ENCODE measurements around the gene PTPRE.

Gene PTPRE

DNA sequence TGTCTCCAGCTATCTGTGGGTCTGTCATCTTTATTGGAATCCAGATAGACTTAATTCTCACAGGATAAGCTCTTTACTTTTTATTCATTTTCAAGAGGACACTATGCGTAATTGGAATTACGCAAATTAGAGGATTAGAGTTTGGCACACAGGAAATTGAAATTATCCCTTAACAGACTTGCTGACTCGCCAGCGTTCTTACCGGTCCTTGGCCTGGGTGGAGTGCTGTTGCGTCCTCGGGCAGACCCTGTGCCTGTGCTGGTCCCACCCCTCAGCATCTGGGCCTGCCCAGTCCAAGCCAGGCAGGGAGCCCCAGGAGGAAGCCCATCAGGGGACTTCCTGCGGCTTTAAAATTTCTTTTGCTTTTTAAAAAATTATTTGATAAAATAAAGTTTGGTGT, 117.5 kb downstream of the PTPRE start:
- in situ Hi-C loops (cut with HindIII; ENCODE audit: low sequenced_read_pairs): no loop called here
- DNase-seq (ENCODE audit: low read depth): no peak
- no peak overlapping the region for H3K4me3 ChIP-seq (ENCODE audit: low read depth, low read length)
- TF ChIP-seq, protein P1, sequence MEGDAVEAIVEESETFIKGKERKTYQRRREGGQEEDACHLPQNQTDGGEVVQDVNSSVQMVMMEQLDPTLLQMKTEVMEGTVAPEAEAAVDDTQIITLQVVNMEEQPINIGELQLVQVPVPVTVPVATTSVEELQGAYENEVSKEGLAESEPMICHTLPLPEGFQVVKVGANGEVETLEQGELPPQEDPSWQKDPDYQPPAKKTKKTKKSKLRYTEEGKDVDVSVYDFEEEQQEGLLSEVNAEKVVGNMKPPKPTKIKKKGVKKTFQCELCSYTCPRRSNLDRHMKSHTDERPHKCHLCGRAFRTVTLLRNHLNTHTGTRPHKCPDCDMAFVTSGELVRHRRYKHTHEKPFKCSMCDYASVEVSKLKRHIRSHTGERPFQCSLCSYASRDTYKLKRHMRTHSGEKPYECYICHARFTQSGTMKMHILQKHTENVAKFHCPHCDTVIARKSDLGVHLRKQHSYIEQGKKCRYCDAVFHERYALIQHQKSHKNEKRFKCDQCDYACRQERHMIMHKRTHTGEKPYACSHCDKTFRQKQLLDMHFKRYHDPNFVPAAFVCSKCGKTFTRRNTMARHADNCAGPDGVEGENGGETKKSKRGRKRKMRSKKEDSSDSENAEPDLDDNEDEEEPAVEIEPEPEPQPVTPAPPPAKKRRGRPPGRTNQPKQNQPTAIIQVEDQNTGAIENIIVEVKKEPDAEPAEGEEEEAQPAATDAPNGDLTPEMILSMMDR (IDR thresholded peaks at IDR 0.05; ENCODE audit: low read depth, low read length, missing control alignments): no peak

DNA sequence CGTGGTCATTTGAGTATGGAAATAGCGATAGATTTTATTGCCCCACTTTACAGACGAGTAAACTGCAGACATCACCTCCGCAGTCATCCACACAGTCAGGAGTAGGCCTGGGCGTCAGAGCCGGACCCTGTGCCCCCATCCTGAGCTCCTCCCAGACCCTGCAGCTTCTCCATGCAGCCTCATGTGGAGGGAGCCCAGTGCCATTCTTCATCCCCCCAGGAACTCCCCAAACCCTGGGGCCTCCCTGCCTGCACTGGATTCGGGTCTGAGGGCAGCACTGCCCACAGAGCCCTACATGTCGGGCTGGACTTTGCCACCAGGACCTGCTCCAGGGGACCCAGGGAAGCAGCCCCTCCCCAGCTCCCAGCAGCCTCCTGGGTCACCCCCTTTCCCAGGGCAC, 118.5 kb downstream of the PTPRE start:
- no peak overlapping the region for H3K4me3 ChIP-seq (ENCODE audit: low read depth, low read length)
- no peak for DNase-seq (ENCODE audit: low read depth)
- TF ChIP-seq, protein P1 (IDR thresholded peaks at IDR 0.05; ENCODE audit: low read depth, low read length, missing control alignments): no peak
- in situ Hi-C loops (cut with HindIII; ENCODE audit: low sequenced_read_pairs): no loop called here

DNA sequence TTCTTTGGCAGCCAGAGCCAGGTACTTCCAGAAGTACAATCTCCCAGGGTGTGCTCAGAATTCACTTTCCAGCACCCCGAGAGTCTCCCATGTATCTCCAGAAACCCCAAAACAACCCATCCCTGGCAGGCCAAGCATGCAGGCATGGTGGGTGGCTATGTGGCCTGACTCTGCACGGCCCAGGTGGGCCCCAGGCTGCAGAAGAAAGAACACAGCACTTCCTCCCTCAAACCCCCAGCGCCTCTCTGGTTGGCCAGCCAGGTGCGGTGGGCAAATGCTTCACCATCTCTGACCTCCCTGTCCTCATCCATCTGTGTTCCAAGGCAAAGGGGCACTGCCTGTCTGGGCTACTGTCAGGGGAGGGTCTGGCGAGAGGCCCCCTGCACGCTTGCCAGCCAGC, 119.0 kb downstream of the PTPRE start:
- in situ Hi-C loops (cut with HindIII; ENCODE audit: low sequenced_read_pairs): no loop called here
- TF ChIP-seq, protein P1 (IDR thresholded peaks at IDR 0.05; ENCODE audit: low read depth, low read length, missing control alignments): no peak
- H3K4me3 ChIP-seq (ENCODE audit: low read depth, low read length): no peak overlapping the region
- no peak for DNase-seq (ENCODE audit: low read depth)

- in situ Hi-C loops (cut with HindIII; ENCODE audit: low sequenced_read_pairs): no loop called here
These were observed 119.9 kb downstream of the PTPRE start for GRCh38 chr10:128026615-128027300.

DNA sequence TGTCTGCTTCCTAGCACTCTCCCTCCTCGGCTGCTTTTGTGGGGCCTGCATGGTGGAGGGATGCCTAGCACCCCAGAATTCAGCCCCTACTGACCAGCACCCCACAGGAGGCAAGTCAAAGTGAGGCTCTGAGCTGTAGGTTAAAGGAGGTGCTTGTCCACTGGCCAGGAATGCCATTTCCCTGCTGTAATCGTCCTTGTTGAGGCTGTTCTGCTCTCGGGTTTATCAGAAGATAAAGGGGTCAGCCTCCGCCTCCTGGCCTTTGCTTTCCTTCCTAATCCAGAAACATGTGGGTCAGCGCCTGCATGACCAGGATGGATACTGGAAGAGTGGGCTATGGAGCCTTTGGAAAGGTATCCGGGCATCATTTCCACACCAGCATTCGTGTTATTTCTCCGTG, 120.4 kb downstream of the PTPRE start:
- no peak overlapping the region for H3K4me3 ChIP-seq (ENCODE audit: low read depth, low read length)
- no peak for DNase-seq (ENCODE audit: low read depth)
- TF ChIP-seq, protein P1 (IDR thresholded peaks at IDR 0.05; ENCODE audit: low read depth, low read length, missing control alignments): no peak
- in situ Hi-C loops (cut with HindIII; ENCODE audit: low sequenced_read_pairs): no loop called here

More at GRCh38 chr10:128026615-128027300, 119.9 kb downstream of the PTPRE start:
- no peak overlapping the region for H3K4me3 ChIP-seq (ENCODE audit: low read depth, low read length)
- no peak for DNase-seq (ENCODE audit: low read depth)
- TF ChIP-seq, protein P1 (IDR thresholded peaks at IDR 0.05; ENCODE audit: low read depth, low read length, missing control alignments): no peak

- no peak overlapping the region for H3K4me3 ChIP-seq (ENCODE audit: low read depth, low read length)
- TF ChIP-seq, protein P1 (IDR thresholded peaks at IDR 0.05; ENCODE audit: low read depth, low read length, missing control alignments): no peak
- DNase-seq (ENCODE audit: low read depth): no peak
- in situ Hi-C loops (cut with HindIII; ENCODE audit: low sequenced_read_pairs): no loop called here
These were observed 121.1 kb downstream of the PTPRE start for GRCh38 chr10:128027822-128028507.
